SHP77 (cell line): ENCODE measurements around the gene RPS6KA2.

Experiments used
- DNase-seq, 2 experiments: peaks; one replicate each; lab custom pipeline; 2025; lab: John Stamatoyannopoulos, UW

Gene RPS6KA2

GRCh38 chr6:166501246-166501645 is 125.8 kb downstream of the RPS6KA2 start:
- DNase-seq, result no peak

- no peak for DNase-seq
Measured at GRCh38 chr6:166500246-166500645, 126.8 kb downstream of the RPS6KA2 start.

GRCh38 chr6:166499350-166500163 is 127.5 kb downstream of the RPS6KA2 start:
- no peak for DNase-seq

- no peak for DNase-seq
Measured at GRCh38 chr6:166498661-166499349, 128.2 kb downstream of the RPS6KA2 start.

GRCh38 chr6:166498228-166498627 is 128.8 kb downstream of the RPS6KA2 start:
- no peak for DNase-seq

GRCh38 chr6:166497087-166497899 is 129.8 kb downstream of the RPS6KA2 start:
- DNase-seq, result no peak

- DNase-seq, result no peak
Measured at GRCh38 chr6:166496460-166496859, 130.6 kb downstream of the RPS6KA2 start.

- DNase-seq, result no peak
Measured at GRCh38 chr6:166495487-166496314, 131.3 kb downstream of the RPS6KA2 start.

- no peak for DNase-seq
Measured at GRCh38 chr6:166494757-166495486, 132.1 kb downstream of the RPS6KA2 start.

- DNase-seq, result no peak
Measured at GRCh38 chr6:166494101-166494441, 133.0 kb downstream of the RPS6KA2 start.

GRCh38 chr6:166493427-166494100 is 133.5 kb downstream of the RPS6KA2 start:
- DNase-seq, result no peak

GRCh38 chr6:166492092-166492741 is 134.8 kb downstream of the RPS6KA2 start:
- no peak for DNase-seq

GRCh38 chr6:166490671-166491500 is 136.2 kb downstream of the RPS6KA2 start:
- peak; percentile 62 to 73 for DNase-seq

- DNase-seq, result no peak
Measured at GRCh38 chr6:166489301-166490155, 137.5 kb downstream of the RPS6KA2 start.

- no peak for DNase-seq
Measured at GRCh38 chr6:166488701-166489100, 138.3 kb downstream of the RPS6KA2 start.

GRCh38 chr6:166488076-166488685 is 138.9 kb downstream of the RPS6KA2 start:
- DNase-seq, result no peak

- DNase-seq, result no peak
Measured at GRCh38 chr6:166487148-166487547, 139.9 kb downstream of the RPS6KA2 start.

- DNase-seq, result no peak
Measured at GRCh38 chr6:166486536-166486880, 140.5 kb downstream of the RPS6KA2 start.
